Liver (tissue), 9 donors: Measurements from ENCODE around the gene NUP153. TPM values are rescaled to one million over a fixed set of nuclear protein-coding genes. Genes with fewer than 3 reads are reported as not detected.

Experiments
- DNase-seq: peaks from one replicate; pipeline ENCODE4 v3.0.0-alpha.2; 2017; ENCODE audit warnings: low spot score
- H3K27ac ChIP-seq, 2 donors: one replicate each; pipeline ENCODE4 v1.7.0; 2013; ENCODE audit warnings: inconsistent platforms in 2 of 2, low read length in 2 of 2, control low read depth in 1 of 2, low read depth in 1 of 2, mild to moderate bottlenecking in 1 of 2
- H3K27me3 ChIP-seq, 4 donors: one replicate each; pipeline versions ENCODE4 v1.6.1 to v1.7.0; 2013; ENCODE audit warnings: low read length in 3 of 4, inconsistent platforms in 1 of 4, mild to moderate bottlenecking in 1 of 4, moderate library complexity in 1 of 4; ENCODE audit not compliant: control insufficient read depth in 4 of 4, insufficient read depth in 4 of 4
- H3K36me3 ChIP-seq, 4 donors: one replicate each; pipeline versions ENCODE4 v1.6.1 to v1.7.0; 2013; ENCODE audit warnings: low read length in 3 of 4, mild to moderate bottlenecking in 3 of 4, low read depth in 1 of 4, moderate library complexity in 1 of 4; ENCODE audit not compliant: control insufficient read depth in 4 of 4, insufficient read depth in 3 of 4
- H3K4me1 ChIP-seq, 4 donors: one replicate each; pipeline versions ENCODE4 v1.6.1 to v1.7.0; 2013; ENCODE audit warnings: low read length in 3 of 4, mild to moderate bottlenecking in 3 of 4, moderate library complexity in 1 of 4; ENCODE audit not compliant: control insufficient read depth in 4 of 4, insufficient read depth in 4 of 4
- H3K4me3 ChIP-seq, 3 donors: one replicate each; pipeline versions ENCODE4 v1.6.1 to v1.7.0; 2013; ENCODE audit warnings: low read length in 3 of 3, control low read depth in 1 of 3, low read depth in 1 of 3, mild to moderate bottlenecking in 1 of 3
- H3K9ac ChIP-seq, 2 donors: one replicate each; pipeline ENCODE4 v1.7.0; 2013; ENCODE audit warnings: low read length in 2 of 2, mild to moderate bottlenecking in 2 of 2, moderate library complexity in 2 of 2, control low read depth in 1 of 2, low read depth in 1 of 2
- H3K9me3 ChIP-seq, 4 donors: one replicate each; pipeline versions ENCODE4 v1.6.1 to v1.7.0; 2013; ENCODE audit warnings: low read length in 3 of 4; ENCODE audit not compliant: control insufficient read depth in 4 of 4
- CTCF ChIP-seq: fragments of 150-350 bp; IDR thresholded peaks from 2 replicates; pipeline ENCODE4 v1.5.1; 2017; ENCODE audit warnings: improper control_type of control experiment, low read depth, low read length; ENCODE audit not compliant: missing input control
- EGR1 ChIP-seq, 2 donors: IDR thresholded peaks; 2 replicates each; pipeline ENCODE4 v1.6.1; 2016 to 2018; ENCODE audit warnings: antibody characterized with exemption in 2 of 2, low read depth in 2 of 2
- FOXA1 ChIP-seq: IDR thresholded peaks from 2 replicates; pipeline ENCODE4 v1.6.1; 2016; ENCODE audit warnings: antibody characterized with exemption
- GABPA ChIP-seq, 2 donors: IDR thresholded peaks in 1 of 2; conservative IDR thresholded peaks in 1 of 2; 2 replicates each; pipeline ENCODE4 v1.6.1; 2016; ENCODE audit warnings: antibody characterized with exemption in 2 of 2, mild to moderate bottlenecking in 1 of 2, moderate library complexity in 1 of 2
- HNF4A ChIP-seq, 2 donors: conservative IDR thresholded peaks; 2 replicates each; pipeline ENCODE4 v1.6.1; 2016; ENCODE audit warnings: antibody characterized with exemption in 2 of 2, mild to moderate bottlenecking in 2 of 2
- RXRA ChIP-seq, 2 donors: IDR thresholded peaks; 2 replicates each; pipeline ENCODE4 v1.6.1; 2017 to 2018; ENCODE audit warnings: antibody characterized with exemption in 2 of 2, mild to moderate bottlenecking in 1 of 2
- SP1 ChIP-seq: IDR thresholded peaks from 2 replicates; pipeline ENCODE4 v1.6.1; 2018; ENCODE audit warnings: antibody characterized with exemption, mild to moderate bottlenecking
- TAF1 ChIP-seq: conservative IDR thresholded peaks from 2 replicates; pipeline ENCODE4 v1.6.1; 2016; ENCODE audit warnings: antibody characterized with exemption, mild to moderate bottlenecking
- YY1 ChIP-seq: IDR thresholded peaks from 2 replicates; pipeline ENCODE4 v1.6.1; 2016; ENCODE audit warnings: antibody characterized with exemption, mild to moderate bottlenecking
- ZBTB33 ChIP-seq: IDR thresholded peaks from 2 replicates; pipeline ENCODE4 v1.6.1; 2016; ENCODE audit warnings: antibody characterized with exemption
- WGBS: extraction: QIAGEN DNeasy Blood & Tissue Kit; methylation state at CpG from one replicate; pipeline ENCODE4 v1.1.7; 2013; 5-methylcytosine and 5-hydroxymethylcytosine counted together
- polyA plus RNA-seq, 2 donors: library from polyadenylated mRNA; stranded (reverse) in 1 of 2; unstranded in 1 of 2; fragments of 200-250 nt in 1 of 2; fragments of >200 nt in 1 of 2; fragmentation: Nextera tagmentation in 1 of 2; extraction: Ambion mirVana in 1 of 2; gene quantifications; one replicate each; pipeline versions ENCODE4 v1.2.1 to v1.2.3, GENCODE V29; 2013 to 2015
- total RNA-seq, 2 donors: library from RNA; depleted of rRNA; stranded (reverse); fragments of >200 nt; gene quantifications; one replicate each; pipeline ENCODE4 v1.2.3, GENCODE V29; 2014
- donor health status: healthy.
- donor health status: healthy.
- donor health status: healthy.
- donor health status: healthy.
- donor health status: healthy.

NUP153 gene
- total and polyA plus RNA-seq, 4 donors = 5.1 to 42.4 (median 14.4) TPM

GRCh38 chr6:17635568-17635967 is 71.2 kb downstream of the NUP153 start:
- Histone ChIP-seq H3K27ac (no peak overlapping the region), H3K36me3 (peaks cover 4 to 29% (median 21%) of the 10 kb centered on the region in 4 donors), H3K27me3 (no peaks in the 10 kb centered on the region), H3K4me3 (no peak overlapping the region), H3K4me1 (peaks cover 0 to 7% (median 4%) of the 10 kb centered on the region in 4 donors), H3K9me3 (no peaks in the 10 kb centered on the region), H3K9ac (no peak overlapping the region)
- TF ChIP-seq TAF1 = no peak
- TF ChIP-seq CTCF = no peak
- no peak for TF ChIP-seq FOXA1
- TF ChIP-seq SP1 = no peak
- TF ChIP-seq RXRA (IDR thresholded peaks at IDR 0.05) = no peak
- 98% methylated on average over 4 of the region's 4 CpGs for WGBS
- no peak for DNase-seq

- peaks cover 3 to 7% (median 4%) of the 10 kb centered on the region in 4 donors for H3K4me1 ChIP-seq
- H3K9ac ChIP-seq = no peak overlapping the region
- H3K9me3 ChIP-seq = no peaks in the 10 kb centered on the region
- peaks cover 4 to 32% (median 24%) of the 10 kb centered on the region in 4 donors for H3K36me3 ChIP-seq
- H3K4me3 ChIP-seq = no peak overlapping the region
- H3K27me3 ChIP-seq = no peaks in the 10 kb centered on the region
- 85% methylated on average over 2 of the region's 2 CpGs for WGBS
- DNase-seq = no peak
- H3K27ac ChIP-seq = no peak overlapping the region
- TF ChIP-seq EGR1 (IDR thresholded peaks at IDR 0.05; ENCODE audit: low read depth in 2 of 2) = no peak
- no peak for TF ChIP-seq TAF1
- TF ChIP-seq HNF4A (conservative IDR thresholded peaks at IDR 0.05) = no peak
Measured at GRCh38 chr6:17633465-17634188, 73.1 kb downstream of the NUP153 start.

- H3K9me3 ChIP-seq = no peaks in the 10 kb centered on the region
- H3K36me3 ChIP-seq = peaks cover 3 to 29% (median 22%) of the 10 kb centered on the region in 4 donors
- no peak overlapping the region for H3K27ac ChIP-seq
- no peaks in the 10 kb centered on the region for H3K27me3 ChIP-seq
- DNase-seq = no peak
- no peak for TF ChIP-seq GABPA (IDR thresholded peaks at IDR 0.05 in 1 of 2, conservative IDR thresholded peaks at IDR 0.05 in 1 of 2)
- WGBS = 85% methylated on average over 1 of the region's 1 CpG
- H3K9ac ChIP-seq = no peak overlapping the region
- no peak overlapping the region for H3K4me3 ChIP-seq
- H3K4me1 ChIP-seq = peaks cover 3 to 7% (median 4%) of the 10 kb centered on the region in 4 donors
Measured at GRCh38 chr6:17632934-17633333, 73.8 kb downstream of the NUP153 start.

- no peak for TF ChIP-seq YY1
- TF ChIP-seq HNF4A (conservative IDR thresholded peaks at IDR 0.05) = peak; percentile 20 to 31
- TF ChIP-seq ZBTB33 = peak; percentile 19
- no peaks in the 10 kb centered on the region for H3K9me3 ChIP-seq
- 28% methylated on average over 5 of the region's 5 CpGs for WGBS
- H3K4me1 ChIP-seq = peaks cover 3 to 7% (median 4%) of the 10 kb centered on the region in 4 donors
- H3K9ac ChIP-seq = no peak overlapping the region
- H3K27me3 ChIP-seq = no peaks in the 10 kb centered on the region
- H3K27ac ChIP-seq = peak overlapping the region in 1 of 2 donors; percentile 24
- H3K4me3 ChIP-seq = no peak overlapping the region
- H3K36me3 ChIP-seq = peaks cover 6 to 25% (median 17%) of the 10 kb centered on the region in 4 donors
- no peak for DNase-seq
Measured at GRCh38 chr6:17630511-17631073, 76.1 kb downstream of the NUP153 start.
